Stimulated activated CD4-positive, alpha-beta T cell treated with anti-CD3 and anti-CD28 coated beads, Interleukin-2, amount 100 ng/mL, for 4 hours (primary cell): Measurements from ENCODE around the gene PHC2.
A peak's percentile ranks its signal among the peaks of the same experiment; 100 is the strongest.

Experiments used
- DNase-seq: peaks from one replicate; pipeline ENCODE4 v3.0.0-alpha.2; 2020; ENCODE audit warnings: low read depth

The PHC2 gene

GRCh38 chr1:33371334-33371733, 59.6 kb downstream of the PHC2 start:
- no peak for DNase-seq

- no peak for DNase-seq
These were observed 60.1 kb downstream of the PHC2 start for GRCh38 chr1:33370827-33371226.

- DNase-seq: no peak
These were observed 60.6 kb downstream of the PHC2 start for GRCh38 chr1:33370301-33370700.

- no peak for DNase-seq
These were observed 61.1 kb downstream of the PHC2 start for GRCh38 chr1:33369764-33370163.

GRCh38 chr1:33369081-33369480, 61.8 kb downstream of the PHC2 start:
- DNase-seq: no peak

- no peak for DNase-seq
These were observed 62.5 kb downstream of the PHC2 start for GRCh38 chr1:33368431-33368830.

- DNase-seq: peak; percentile 79
These were observed 63.1 kb downstream of the PHC2 start for GRCh38 chr1:33367485-33368405.

GRCh38 chr1:33366762-33367484, 64.0 kb downstream of the PHC2 start:
- no peak for DNase-seq

- DNase-seq: no peak
These were observed 65.3 kb downstream of the PHC2 start for GRCh38 chr1:33365560-33365997.

GRCh38 chr1:33364565-33364918, 66.4 kb downstream of the PHC2 start:
- DNase-seq: no peak

GRCh38 chr1:33363470-33363861, 67.4 kb downstream of the PHC2 start:
- no peak for DNase-seq

GRCh38 chr1:33363021-33363420, 67.9 kb downstream of the PHC2 start:
- DNase-seq: no peak

- no peak for DNase-seq
These were observed 69.2 kb downstream of the PHC2 start for GRCh38 chr1:33361532-33362235.

- no peak for DNase-seq
These were observed 70.5 kb downstream of the PHC2 start for GRCh38 chr1:33360367-33360766.

- DNase-seq: no peak
These were observed 71.0 kb downstream of the PHC2 start for GRCh38 chr1:33359931-33360330.

- no peak for DNase-seq
These were observed 71.9 kb downstream of the PHC2 start for GRCh38 chr1:33358795-33359503.

- DNase-seq: no peak
These were observed 72.6 kb downstream of the PHC2 start for GRCh38 chr1:33358114-33358794.

- no peak for DNase-seq
These were observed 73.8 kb downstream of the PHC2 start for GRCh38 chr1:33357099-33357498.

- DNase-seq: no peak
These were observed 76.1 kb downstream of the PHC2 start for GRCh38 chr1:33354707-33355316.

GRCh38 chr1:33353531-33353930, 77.4 kb downstream of the PHC2 start:
- no peak for DNase-seq

- no peak for DNase-seq
These were observed 79.6 kb downstream of the PHC2 start for GRCh38 chr1:33351281-33351660.
